ENCODE data around the gene SH3GL1. TPM values are rescaled to one million over a fixed set of nuclear protein-coding genes. Genes with fewer than 3 reads are reported as not detected.

Gene SH3GL1
- total and polyA plus RNA-seq, 3 experiments from 2014 or later: 24.7 to 41.2 (median 39.8) TPM

DNA sequence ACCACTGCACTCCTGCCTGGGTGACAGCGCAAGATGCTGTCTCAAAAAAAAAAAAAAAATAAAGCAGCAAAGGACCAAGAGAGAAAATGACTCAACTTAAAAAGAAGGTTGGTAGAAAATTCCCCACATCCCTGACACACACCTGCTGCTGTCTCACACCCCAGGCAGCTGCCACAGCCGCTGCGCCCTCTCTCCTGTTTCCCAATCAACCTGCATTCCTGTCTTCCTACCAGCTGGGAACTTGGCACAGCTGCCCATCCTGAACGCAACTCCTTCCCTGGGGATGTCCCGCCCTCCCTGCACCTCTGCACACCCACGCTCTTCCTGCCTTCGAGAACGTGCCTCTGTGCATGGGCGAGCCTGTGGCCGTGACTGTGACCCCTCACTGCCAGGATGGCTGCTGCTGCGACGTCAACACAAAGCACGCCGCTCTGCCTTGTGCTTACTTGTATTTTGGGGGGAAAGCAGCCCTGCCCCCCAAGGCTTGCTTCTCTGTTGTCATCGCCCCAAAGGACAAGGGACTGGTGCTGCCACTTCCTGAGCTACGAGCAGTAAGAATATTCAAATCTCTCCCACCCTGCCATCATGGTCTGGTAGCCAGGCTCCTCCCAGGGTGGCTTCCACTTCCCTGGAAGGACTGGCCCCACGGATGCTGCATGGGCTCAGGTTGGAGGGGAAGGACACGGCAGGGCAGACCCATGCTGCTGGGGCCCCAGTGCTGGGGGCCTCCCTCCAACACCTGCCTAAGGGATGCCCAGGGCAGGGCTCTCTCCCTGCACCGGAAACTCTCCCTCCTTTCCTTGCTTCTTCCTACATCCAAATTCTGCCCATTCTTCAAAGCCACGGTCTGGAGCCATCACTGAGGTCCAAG is 20.7 kb downstream of the SH3GL1 start:
- Histone ChIP-seq H3K27me3 (ENCODE audit: insufficient read depth, low read length, poor library complexity, severe bottlenecking) (no peaks in the 10 kb centered on the region), H3K9me3 (ENCODE audit: low read length) (no peaks in the 10 kb centered on the region), H3K27ac (ENCODE audit: low read depth, low read length) (peak overlapping the region; percentile 40), H3K4me1 (ENCODE audit: insufficient read depth, low read length) (peaks cover 45% of the 10 kb centered on the region), H3K36me3 (ENCODE audit: insufficient read depth, low read length) (no peaks in the 10 kb centered on the region), H3K4me3 (ENCODE audit: low read length) (peak overlapping the region; percentile 27)
- Mint-ChIP-seq H3K27ac (peak overlapping the region; percentile 86 to 99 (median 96)), H3K4me3 (peak overlapping the region; percentile 40 to 94 (median 87)), H3K27me3 (no peaks in the 10 kb centered on the region), H3K4me1 (peaks cover 44 to 72% (median 46%) of the 10 kb centered on the region in 3 donors), H3K9me3 (no peaks in the 10 kb centered on the region), H3K36me3 (peaks cover 0 to 17% (median 0%) of the 10 kb centered on the region in 3 donors)
- DNase-seq: peak in 2 of 5 donors; percentile 17 to 56
- ChIA-PET POLR2A (interaction anchor here (1.1 to 1.9 kb wide), 3 partner anchors 10 to 37 kb away, joined by 3 to 6 read pairs (median 4); partner anchors contain the start of gene SH3GL1), CTCF (interaction anchor here (0.6 to 1.6 kb wide), 5 partner anchors 10 to 38 kb away, joined by 3 to 5 read pairs (median 4); no protein-coding TSS in a partner anchor)

DNA sequence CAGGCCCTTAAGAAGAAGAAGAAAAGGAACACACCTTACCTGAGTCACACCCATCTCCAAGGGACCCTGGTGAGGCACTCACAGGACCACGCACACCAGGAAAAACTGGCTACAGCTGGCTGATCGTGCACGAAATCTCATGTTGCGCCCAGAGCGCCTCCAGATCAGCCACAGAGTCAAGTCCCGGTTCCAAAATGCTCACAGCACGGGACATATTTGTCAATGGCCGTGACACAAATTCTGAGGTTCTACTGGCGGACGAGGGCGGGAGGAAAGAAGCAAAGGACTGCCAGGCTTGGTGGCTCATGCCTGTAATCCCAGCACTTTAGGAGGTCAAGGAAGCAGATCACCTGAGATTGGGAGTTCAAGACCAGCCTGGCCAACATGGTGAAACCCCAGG is 21.5 kb downstream of the SH3GL1 start:
- no peaks in the 10 kb centered on the region for H3K27me3 ChIP-seq (ENCODE audit: insufficient read depth, low read length, poor library complexity, severe bottlenecking)
- Mint-ChIP-seq H3K9me3 (no peaks in the 10 kb centered on the region), H3K4me1 (peaks cover 45 to 74% (median 48%) of the 10 kb centered on the region in 3 donors), H3K27ac (peak overlapping the region in 7 of 8 donors; percentile 86 to 99 (median 97)), H3K27me3 (no peaks in the 10 kb centered on the region), H3K4me3 (peak overlapping the region in 6 of 7 donors; percentile 20 to 94 (median 87)), H3K36me3 (peaks cover 0 to 12% (median 0%) of the 10 kb centered on the region in 3 donors)
- H3K27ac ChIP-seq (ENCODE audit: low read depth, low read length): no peak overlapping the region
- ChIA-PET POLR2A (interaction anchor here (1.3 kb wide), 1 partner anchor 9 kb away, joined by 4 read pairs; no protein-coding TSS in a partner anchor), CTCF (interaction anchor here (0.9 kb wide), 1 partner anchor 9 kb away, joined by 4 read pairs; no protein-coding TSS in a partner anchor)
- no peak overlapping the region for H3K4me3 ChIP-seq (ENCODE audit: low read length)
- H3K36me3 ChIP-seq (ENCODE audit: insufficient read depth, low read length): no peaks in the 10 kb centered on the region
- H3K9me3 ChIP-seq (ENCODE audit: low read length): no peaks in the 10 kb centered on the region
- DNase-seq: no peak
- peaks cover 50% of the 10 kb centered on the region for H3K4me1 ChIP-seq (ENCODE audit: insufficient read depth, low read length)

GRCh38 chr19:4376991-4377781 is 23.2 kb downstream of the SH3GL1 start:
- peaks cover 47 to 72% (median 51%) of the 10 kb centered on the region in 3 donors for H3K4me1 Mint-ChIP-seq
- Histone ChIP-seq H3K4me1 (ENCODE audit: insufficient read depth, low read length) (peaks cover 61% of the 10 kb centered on the region), H3K9me3 (ENCODE audit: low read length) (no peaks in the 10 kb centered on the region), H3K36me3 (ENCODE audit: insufficient read depth, low read length) (no peaks in the 10 kb centered on the region), H3K4me3 (ENCODE audit: low read length) (no peak overlapping the region), H3K27me3 (ENCODE audit: insufficient read depth, low read length, poor library complexity, severe bottlenecking) (no peaks in the 10 kb centered on the region), H3K27ac (ENCODE audit: low read depth, low read length) (peak overlapping the region; percentile 92)
- peak overlapping the region in 5 of 8 donors; percentile 41 to 81 (median 68) for H3K27ac Mint-ChIP-seq
- H3K36me3 Mint-ChIP-seq: peaks cover 0 to 6% (median 0%) of the 10 kb centered on the region in 3 donors
- H3K4me3 Mint-ChIP-seq: peak overlapping the region in 1 of 7 donors; percentile 27
- ChIA-PET CTCF (interaction anchor here (1.1 to 1.2 kb wide), 2 partner anchors 15 to 24 kb away, joined by 3 to 4 read pairs; no protein-coding TSS in a partner anchor), POLR2A (no interaction called here)
- no peaks in the 10 kb centered on the region for H3K27me3 Mint-ChIP-seq
- no peak for DNase-seq
- no peaks in the 10 kb centered on the region for H3K9me3 Mint-ChIP-seq

GRCh38 chr19:4376671-4376990 is 23.7 kb downstream of the SH3GL1 start:
- peak overlapping the region; percentile 92 for H3K27ac ChIP-seq (ENCODE audit: low read depth, low read length)

DNA sequence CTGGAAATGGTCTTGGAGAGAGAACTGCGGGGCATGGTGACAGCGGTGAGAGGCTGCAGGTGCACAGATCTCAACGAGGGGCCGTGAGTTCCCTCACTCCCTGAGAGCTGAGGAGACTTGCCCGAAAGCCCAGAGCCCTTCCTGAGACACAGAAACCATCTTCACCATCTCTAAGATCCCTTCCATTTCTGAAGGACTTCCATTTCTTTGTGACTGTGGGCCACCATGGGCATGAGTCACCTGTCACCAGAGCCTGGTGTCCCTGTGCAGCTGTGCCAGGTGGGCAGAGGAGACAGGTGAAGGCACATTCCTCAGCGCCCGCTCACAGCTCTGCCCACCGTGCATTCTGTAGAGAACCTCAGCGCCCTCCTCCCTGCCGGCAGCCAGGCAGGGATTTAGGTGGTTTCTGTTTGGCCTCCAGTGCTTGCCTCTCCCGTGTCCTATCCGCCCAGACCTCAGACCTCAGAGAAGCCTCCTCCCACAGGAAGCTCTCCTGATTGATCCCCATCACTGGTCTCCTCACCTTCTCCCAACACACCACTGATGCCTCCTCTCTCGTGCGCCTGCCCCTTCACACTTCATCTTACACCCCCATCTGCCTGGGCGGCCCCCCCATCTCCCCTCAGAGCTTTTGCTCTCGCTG is 24.2 kb downstream of the SH3GL1 start:
- no peak for DNase-seq
- Mint-ChIP-seq H3K4me3 (peak overlapping the region in 1 of 7 donors; percentile 68), H3K27me3 (no peaks in the 10 kb centered on the region), H3K9me3 (no peaks in the 10 kb centered on the region), H3K4me1 (peaks cover 43 to 74% (median 45%) of the 10 kb centered on the region in 3 donors), H3K36me3 (peaks cover 0 to 6% (median 0%) of the 10 kb centered on the region in 3 donors), H3K27ac (peak overlapping the region in 6 of 8 donors; percentile 42 to 88 (median 76))
- no peaks in the 10 kb centered on the region for H3K9me3 ChIP-seq (ENCODE audit: low read length)
- peak overlapping the region; percentile 92 for H3K27ac ChIP-seq (ENCODE audit: low read depth, low read length)
- no peaks in the 10 kb centered on the region for H3K36me3 ChIP-seq (ENCODE audit: insufficient read depth, low read length)
- ChIA-PET CTCF (interaction anchor here (1.1 to 1.2 kb wide), 2 partner anchors 16 to 25 kb away, joined by 3 to 4 read pairs; no protein-coding TSS in a partner anchor), POLR2A (no interaction called here)
- H3K27me3 ChIP-seq (ENCODE audit: insufficient read depth, low read length, poor library complexity, severe bottlenecking): no peaks in the 10 kb centered on the region
- H3K4me1 ChIP-seq (ENCODE audit: insufficient read depth, low read length): peaks cover 68% of the 10 kb centered on the region
- H3K4me3 ChIP-seq (ENCODE audit: low read length): no peak overlapping the region

More at GRCh38 chr19:4376671-4376990, 23.7 kb downstream of the SH3GL1 start:
- Mint-ChIP-seq H3K9me3 (no peaks in the 10 kb centered on the region), H3K27ac (peak overlapping the region in 5 of 8 donors; percentile 58 to 88 (median 81)), H3K36me3 (peaks cover 0 to 6% (median 0%) of the 10 kb centered on the region in 3 donors), H3K4me3 (peak overlapping the region in 1 of 7 donors; percentile 44), H3K27me3 (no peaks in the 10 kb centered on the region), H3K4me1 (peaks cover 46 to 72% (median 47%) of the 10 kb centered on the region in 3 donors)
- DNase-seq: no peak
- Histone ChIP-seq H3K36me3 (ENCODE audit: insufficient read depth, low read length) (no peaks in the 10 kb centered on the region), H3K9me3 (ENCODE audit: low read length) (no peaks in the 10 kb centered on the region), H3K4me3 (ENCODE audit: low read length) (no peak overlapping the region), H3K4me1 (ENCODE audit: insufficient read depth, low read length) (peaks cover 63% of the 10 kb centered on the region), H3K27me3 (ENCODE audit: insufficient read depth, low read length, poor library complexity, severe bottlenecking) (no peaks in the 10 kb centered on the region)
- ChIA-PET CTCF (interaction anchor here (1.1 to 1.2 kb wide), 2 partner anchors 16 to 24 kb away, joined by 3 to 4 read pairs; no protein-coding TSS in a partner anchor), POLR2A (no interaction called here)

- H3K4me3 Mint-ChIP-seq: peak overlapping the region in 1 of 7 donors; percentile 68
- H3K4me1 ChIP-seq (ENCODE audit: insufficient read depth, low read length): peaks cover 68% of the 10 kb centered on the region
- H3K27me3 ChIP-seq (ENCODE audit: insufficient read depth, low read length, poor library complexity, severe bottlenecking): no peaks in the 10 kb centered on the region
- ChIA-PET CTCF (no interaction called here), POLR2A (no interaction called here)
- no peaks in the 10 kb centered on the region for H3K9me3 ChIP-seq (ENCODE audit: low read length)
- peak overlapping the region; percentile 92 for H3K27ac ChIP-seq (ENCODE audit: low read depth, low read length)
- no peak for DNase-seq
- peaks cover 0 to 7% (median 0%) of the 10 kb centered on the region in 3 donors for H3K36me3 Mint-ChIP-seq
- H3K4me1 Mint-ChIP-seq: peaks cover 42 to 74% (median 42%) of the 10 kb centered on the region in 3 donors
- H3K36me3 ChIP-seq (ENCODE audit: insufficient read depth, low read length): no peaks in the 10 kb centered on the region
- H3K4me3 ChIP-seq (ENCODE audit: low read length): no peak overlapping the region
- no peaks in the 10 kb centered on the region for H3K9me3 Mint-ChIP-seq
- no peaks in the 10 kb centered on the region for H3K27me3 Mint-ChIP-seq
- H3K27ac Mint-ChIP-seq: peak overlapping the region in 2 of 8 donors; percentile 12 to 66
Observed at GRCh38 chr19:4375164-4376027, 25.0 kb downstream of the SH3GL1 start.

Measured in CD8-positive, alpha-beta memory T cell (primary cell).